Endothelial cell of umbilical vein (primary cell): ENCODE results near the gene HLA-DOA. TPM values are rescaled to one million over a fixed set of nuclear protein-coding genes. Genes with fewer than 3 reads are reported as not detected.

Source experiments
- BruUV-seq: library from RNA; stranded (reverse); fragments of 400-500 nt; replicated peaks from 2 replicates; lab custom pipeline; 2021; lab: Mats Ljungman, UMichigan
- CTCF ChIA-PET: fragments of 300-600, 350-600 bp; sonication (Branson Sonifier 250); formaldehyde crosslinking; loops from one replicate; lab custom pipeline; 2021; ENCODE audit warnings: antibody characterized with exemption, inconsistent platforms; lab: Charles Lee
- POLR2A ChIA-PET: fragments of 300-600, 350-600 bp; sonication (Branson Sonifier 250); formaldehyde crosslinking; loops from one replicate; lab custom pipeline; 2021; ENCODE audit warnings: antibody characterized with exemption, inconsistent platforms; lab: Charles Lee
- DNase-seq: peaks from one replicate; pipeline ENCODE4 v3.0.0-alpha.2; 2011; ENCODE audit warnings: low read depth, low spot score
- FAIRE-seq: peaks from 2 replicates; lab custom pipeline; 2011; peaks lifted over from hg19 to GRCh38; lab: Jason Lieb, UNC
- H2AFZ ChIP-seq: 2 replicates; pipeline ENCODE4 v1.6.0; 2012; ENCODE audit warnings: low read depth, low read length, control low read depth, inconsistent platforms
- H3K27ac ChIP-seq: 2 replicates; pipeline ENCODE4 v1.5.1; 2011; ENCODE audit warnings: low read depth, mild to moderate bottlenecking, control low read depth, low read length, moderate library complexity; ENCODE audit not compliant: insufficient read depth
- H3K27me3 ChIP-seq, 2 experiments: 2 replicates each; pipeline versions ENCODE4 v1.6.0 to v1.6.1; 2011; ENCODE audit warnings: low read length in 2 of 2, mixed read lengths in 1 of 2; ENCODE audit not compliant: control insufficient read depth in 2 of 2, insufficient read depth in 2 of 2
- H3K36me3 ChIP-seq, 2 experiments: 2 replicates in 1 of 2; 3 replicates in 1 of 2; pipeline ENCODE4 v1.5.1; 2011; ENCODE audit warnings: low read length in 2 of 2, mild to moderate bottlenecking in 1 of 2, moderate library complexity in 1 of 2; ENCODE audit not compliant: control insufficient read depth in 2 of 2, insufficient read depth in 2 of 2; ENCODE audit errors: extremely low read depth in 1 of 2
- H3K4me1 ChIP-seq: 3 replicates; pipeline ENCODE4 v1.5.1; 2011; ENCODE audit warnings: mild to moderate bottlenecking, low read length; ENCODE audit not compliant: control insufficient read depth, insufficient read depth; ENCODE audit errors: extremely low read depth
- H3K4me2 ChIP-seq: 2 replicates; pipeline ENCODE4 v1.6.1; 2011; ENCODE audit warnings: low read length, control low read depth, mixed read lengths; ENCODE audit not compliant: insufficient read depth
- H3K4me3 ChIP-seq, 3 experiments: fragments of 200-600 bp in 1 of 3; sonication (generic), shearing (Covaris generic) in 1 of 3; replicated peaks in 1 of 3; 2 replicates each; pipeline ENCODE4 v1.5.1; 2011 to 2016; ENCODE audit warnings: control low read depth in 3 of 3, low read length in 3 of 3, mild to moderate bottlenecking in 2 of 3, inconsistent platforms in 1 of 3, low read depth in 1 of 3, moderate library complexity in 1 of 3; ENCODE audit not compliant: insufficient read depth in 1 of 3
- H3K79me2 ChIP-seq: 2 replicates; pipeline ENCODE4 v1.6.0; 2012; ENCODE audit warnings: low read length, inconsistent platforms; ENCODE audit not compliant: control insufficient read depth, insufficient read depth
- H3K9ac ChIP-seq: replicated peaks from 2 replicates; pipeline ENCODE3; 2011; ENCODE audit warnings: low read length, control low read depth; ENCODE audit not compliant: insufficient read depth; ENCODE audit errors: extremely low read depth
- H3K9me1 ChIP-seq: replicated peaks from 3 replicates; pipeline ENCODE4 v1.6.0; 2011; ENCODE audit warnings: mild to moderate bottlenecking, low read length; ENCODE audit not compliant: control insufficient read depth, insufficient read depth; ENCODE audit errors: extremely low read depth
- H3K9me3 ChIP-seq: replicated peaks from 2 replicates; pipeline ENCODE4 v1.5.1; 2012; ENCODE audit warnings: low read length, inconsistent platforms; ENCODE audit not compliant: control insufficient read depth, insufficient read depth
- H4K20me1 ChIP-seq: replicated peaks from 2 replicates; pipeline ENCODE3; 2011; ENCODE audit warnings: mild to moderate bottlenecking, low read length; ENCODE audit not compliant: control insufficient read depth, insufficient read depth; ENCODE audit errors: extremely low read depth
- EZH2 ChIP-seq: IDR thresholded peaks from 2 replicates; pipeline ENCODE4 v1.6.1; 2012; ENCODE audit warnings: borderline replicate concordance, low read depth, mild to moderate bottlenecking, moderate library complexity, low read length, inconsistent platforms; ENCODE audit not compliant: severe bottlenecking
- FOS ChIP-seq: IDR thresholded peaks from 2 replicates; pipeline ENCODE4 v1.6.1; 2011; ENCODE audit warnings: mild to moderate bottlenecking, low read length, moderate library complexity, borderline replicate concordance; ENCODE audit not compliant: insufficient read depth
- GATA2 ChIP-seq: IDR thresholded peaks from 2 replicates; pipeline ENCODE4 v1.7.0; 2011; ENCODE audit warnings: low read depth, mild to moderate bottlenecking, moderate library complexity, mixed read lengths, low read length; ENCODE audit not compliant: insufficient read length, insufficient read depth
- JUN ChIP-seq: IDR thresholded peaks from 2 replicates; pipeline ENCODE4 v1.6.1; 2011; ENCODE audit warnings: borderline replicate concordance, low read depth; ENCODE audit not compliant: insufficient read length, insufficient read depth
- POLR2A ChIP-seq: IDR thresholded peaks from 2 replicates; pipeline ENCODE4 v1.6.1; 2012; ENCODE audit warnings: low read depth, mild to moderate bottlenecking, control low read depth, low read length
- POLR2AphosphoS5 ChIP-seq: IDR thresholded peaks from 2 replicates; pipeline ENCODE4 v1.6.1; 2012; ENCODE audit warnings: low read depth, mild to moderate bottlenecking, control low read depth, low read length, moderate library complexity; ENCODE audit not compliant: insufficient read depth
- dilution Hi-C: fragments of 300-500 bp; cut with MboI; formaldehyde crosslinking; loops from one replicate; pipeline ENCODE4 v1.15.0; 2019; ENCODE audit warnings: low sequenced_read_pairs; ENCODE audit not compliant: extremely low pct_ligation_motif_present
- intact Hi-C: fragments of 100-400 bp; cut with micrococcal nuclease; formaldehyde crosslinking; loops from one replicate; pipeline ENCODE4 v1.10.0; 2022
- polyA plus RNA-seq, 4 experiments: library from polyadenylated mRNA; depleted of rRNA in 3 of 4; stranded (reverse) in 3 of 4; unstranded in 1 of 4; fragments of >200 nt; gene quantifications; 2 replicates each; pipeline versions ENCODE4 v1.2.1 to v1.2.3, GENCODE V29; 2011 to 2012; ENCODE audit warnings: missing spikeins in 1 of 4
- total RNA-seq: library from RNA; stranded (reverse); gene quantifications from 2 replicates; pipeline ENCODE4 v1.2.3, GENCODE V29; 2021
- TF ChIP-seq, protein P1 (sequence below): IDR thresholded peaks from 2 replicates; pipeline ENCODE4 v1.6.1; 2011; ENCODE audit not compliant: insufficient read depth, insufficient read length
- TF ChIP-seq, protein P2 (sequence below), 2 donors: IDR thresholded peaks; 1 replicate in 1 of 2; 2 replicates in 1 of 2; pipeline ENCODE4 v1.5.1; 2011; ENCODE audit warnings: low read length in 2 of 2, mild to moderate bottlenecking in 2 of 2, moderate library complexity in 2 of 2, control low read depth in 1 of 2, inconsistent platforms in 1 of 2, low read depth in 1 of 2; ENCODE audit not compliant: insufficient read depth in 1 of 2; ENCODE audit errors: extremely low read depth in 1 of 2

HLA-DOA gene
- total and polyA plus RNA-seq, 2 donors (not counting 3 experiments of a cell fraction or from before 2014, with no cell fraction given) = not detected

DNA sequence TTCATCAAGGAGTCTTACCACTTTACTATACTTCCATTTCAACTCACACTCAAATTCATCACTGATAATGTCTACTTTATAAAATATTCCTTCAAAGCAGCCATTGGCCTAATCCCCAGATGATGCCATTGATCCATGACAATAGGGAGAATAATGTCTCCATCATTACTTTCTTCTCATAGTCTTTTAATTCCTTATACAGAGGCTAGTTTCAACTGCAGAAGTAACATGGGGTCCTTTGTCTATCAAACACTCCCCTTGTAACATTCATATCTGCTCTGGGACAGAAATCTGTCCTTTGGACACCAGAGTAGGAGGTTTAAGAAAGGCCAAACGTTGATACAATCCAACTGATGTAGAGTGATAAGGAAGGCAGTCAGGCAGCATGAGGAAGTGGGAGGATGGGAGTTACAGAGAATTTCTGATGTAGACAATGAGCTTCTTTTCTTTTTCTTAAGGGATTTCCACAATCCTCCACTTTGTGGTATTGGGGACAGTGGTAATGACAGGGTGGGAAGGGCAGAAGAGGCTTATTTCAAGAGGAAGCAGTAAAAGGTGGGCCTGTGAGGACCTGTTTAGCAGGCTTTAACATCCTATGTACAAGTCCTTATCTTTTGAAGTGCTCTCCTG, 18.9 kb upstream of the HLA-DOA start:
- Histone ChIP-seq H3K9me3 (no peaks in the 10 kb centered on the region), H2AFZ (no peak overlapping the region), H3K79me2 (no peaks in the 10 kb centered on the region), H4K20me1 (no peaks in the 10 kb centered on the region), H3K27ac (no peak overlapping the region), H3K27me3 (peaks cover 17 to 45% of the 10 kb centered on the region in 2 experiments), H3K9me1 (no peaks in the 10 kb centered on the region), H3K36me3 (no peaks in the 10 kb centered on the region), H3K4me3 (no peak overlapping the region), H3K4me1 (no peaks in the 10 kb centered on the region), H3K9ac (no peak overlapping the region), H3K4me2 (no peak overlapping the region)
- intact Hi-C loops (no loop called here), dilution Hi-C loops (no loop called here)
- TF ChIP-seq, protein P1, sequence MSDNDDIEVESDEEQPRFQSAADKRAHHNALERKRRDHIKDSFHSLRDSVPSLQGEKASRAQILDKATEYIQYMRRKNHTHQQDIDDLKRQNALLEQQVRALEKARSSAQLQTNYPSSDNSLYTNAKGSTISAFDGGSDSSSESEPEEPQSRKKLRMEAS = no peak
- TF ChIP-seq FOS (no peak), POLR2AphosphoS5 (no peak), EZH2 (no peak), GATA2 (no peak), JUN (no peak), POLR2A (no peak)
- TF ChIP-seq, protein P2, sequence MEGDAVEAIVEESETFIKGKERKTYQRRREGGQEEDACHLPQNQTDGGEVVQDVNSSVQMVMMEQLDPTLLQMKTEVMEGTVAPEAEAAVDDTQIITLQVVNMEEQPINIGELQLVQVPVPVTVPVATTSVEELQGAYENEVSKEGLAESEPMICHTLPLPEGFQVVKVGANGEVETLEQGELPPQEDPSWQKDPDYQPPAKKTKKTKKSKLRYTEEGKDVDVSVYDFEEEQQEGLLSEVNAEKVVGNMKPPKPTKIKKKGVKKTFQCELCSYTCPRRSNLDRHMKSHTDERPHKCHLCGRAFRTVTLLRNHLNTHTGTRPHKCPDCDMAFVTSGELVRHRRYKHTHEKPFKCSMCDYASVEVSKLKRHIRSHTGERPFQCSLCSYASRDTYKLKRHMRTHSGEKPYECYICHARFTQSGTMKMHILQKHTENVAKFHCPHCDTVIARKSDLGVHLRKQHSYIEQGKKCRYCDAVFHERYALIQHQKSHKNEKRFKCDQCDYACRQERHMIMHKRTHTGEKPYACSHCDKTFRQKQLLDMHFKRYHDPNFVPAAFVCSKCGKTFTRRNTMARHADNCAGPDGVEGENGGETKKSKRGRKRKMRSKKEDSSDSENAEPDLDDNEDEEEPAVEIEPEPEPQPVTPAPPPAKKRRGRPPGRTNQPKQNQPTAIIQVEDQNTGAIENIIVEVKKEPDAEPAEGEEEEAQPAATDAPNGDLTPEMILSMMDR (IDR thresholded peaks at IDR 0.05; ENCODE audit: extremely low read depth in 1 of 2, insufficient read depth in 1 of 2, low read depth in 1 of 2, low read length in 2 of 2) = no peak
- ChIA-PET POLR2A (no interaction called here), CTCF (interaction anchor here (0.6 to 1.6 kb wide), 3 partner anchors 12 to 119 kb away, joined by 3 to 4 read pairs (median 3); partner anchors contain the start of gene HLA-DPA1)
- no TSS peak for BruUV-seq
- DNase-seq (no peak), FAIRE-seq (no peak)
